Stimulated activated CD4-positive, alpha-beta T cell treated with anti-CD3 and anti-CD28 coated beads, TNF-alpha, amount 100 ng/mL, for 1 hour (primary cell): ENCODE results near the gene KCNIP4.

ENCODE experiments used
- DNase-seq, 3 donors: peaks; one replicate each; pipeline ENCODE4 v3.0.0-alpha.2; 2020; ENCODE audit warnings: low read depth in 3 of 3, low spot score in 1 of 3

Gene KCNIP4

DNA sequence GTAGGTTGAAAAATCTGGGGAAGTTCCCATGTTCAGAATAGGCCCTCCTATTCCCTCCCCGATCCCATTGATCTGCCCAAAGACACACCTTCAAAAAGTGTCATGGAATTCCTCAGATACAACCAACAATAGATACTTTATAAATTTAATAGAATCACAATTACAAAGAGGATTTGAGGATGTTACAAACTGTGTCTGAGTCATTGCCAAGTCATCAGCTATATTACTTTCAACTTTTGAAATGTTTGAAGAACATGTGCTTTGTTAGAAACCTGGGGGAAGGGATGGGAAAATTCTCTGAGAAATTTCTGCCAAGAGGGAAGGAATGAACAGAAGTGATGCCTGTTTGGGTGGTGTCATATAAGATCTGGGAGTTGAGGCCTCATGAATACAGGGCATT is 46.7 kb downstream of the KCNIP4 start:
- no peak for DNase-seq

DNA sequence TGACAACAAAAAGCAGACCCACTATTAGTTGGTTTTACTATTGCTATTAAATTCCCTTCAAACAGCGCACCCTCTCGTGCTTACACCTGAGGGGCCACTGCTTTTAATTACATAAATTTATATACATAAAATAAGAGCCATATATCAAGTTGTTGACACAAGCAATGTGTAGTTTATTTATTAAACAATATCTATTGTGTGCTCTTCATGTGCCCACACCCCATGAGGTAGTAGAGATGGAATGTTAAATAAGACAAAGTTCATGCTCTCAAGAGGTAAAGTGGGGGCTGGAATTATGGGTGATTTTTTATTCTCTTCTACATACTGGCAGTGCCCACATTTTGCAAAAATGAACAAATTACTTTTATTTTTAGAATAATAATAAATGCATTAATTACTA is 47.3 kb downstream of the KCNIP4 start:
- no peak for DNase-seq

DNA sequence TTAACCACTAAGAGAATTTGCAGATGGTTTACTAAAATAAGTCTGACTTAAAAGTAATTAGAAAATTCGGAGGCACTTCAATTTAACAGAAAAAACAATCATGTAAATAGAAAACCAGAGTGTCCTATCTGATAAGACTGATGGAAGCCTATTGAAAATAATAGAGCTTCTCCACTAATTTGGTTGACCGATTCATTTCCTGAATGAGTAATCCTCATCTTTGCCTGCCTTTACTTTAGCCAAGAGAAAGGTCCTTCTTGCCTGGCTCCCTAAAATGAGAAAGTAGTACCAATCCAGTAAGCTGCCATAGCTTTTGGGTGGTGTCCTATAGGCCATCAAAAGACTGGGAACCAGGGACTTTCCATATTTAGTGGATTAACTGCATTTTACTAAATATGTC is 48.4 kb downstream of the KCNIP4 start:
- no peak for DNase-seq

DNA sequence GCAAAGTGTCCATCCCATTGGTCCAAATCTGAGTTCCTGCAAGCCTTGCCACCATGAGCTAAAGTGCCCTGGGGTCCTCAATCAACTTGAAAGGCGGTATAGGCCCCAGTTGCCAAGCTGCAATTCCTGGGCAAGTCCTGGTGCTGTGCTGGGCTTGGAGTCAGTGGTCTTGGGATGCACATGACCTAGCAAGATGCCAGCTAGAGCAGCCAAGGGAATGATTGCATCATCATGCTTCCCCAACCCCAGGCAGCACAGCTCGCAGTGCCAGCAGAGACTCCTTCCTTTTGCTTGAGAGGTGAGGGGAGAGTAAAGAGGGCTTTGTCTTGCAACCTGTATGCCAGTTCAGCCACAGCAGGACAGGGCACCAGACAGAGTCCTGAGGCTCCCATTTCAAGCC is 50.5 kb downstream of the KCNIP4 start:
- no peak for DNase-seq

DNA sequence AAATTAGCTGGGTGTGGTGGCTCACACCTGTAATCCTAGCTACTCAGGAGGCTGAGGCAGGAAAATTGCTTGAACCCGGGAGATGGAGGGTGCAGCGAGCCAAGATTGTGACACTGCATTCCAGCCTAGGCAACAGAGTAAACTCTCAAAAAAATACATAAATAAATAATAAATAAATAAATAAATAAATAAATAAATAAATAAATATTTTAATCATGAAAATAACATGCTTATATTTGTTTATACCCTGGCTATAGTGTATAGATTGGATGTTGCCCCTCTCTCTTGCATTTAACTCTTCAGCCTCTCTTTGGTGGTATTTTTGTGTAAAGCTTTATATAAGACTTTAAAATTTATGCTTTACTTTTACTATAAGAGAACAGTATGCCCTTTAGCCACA is 51.8 kb downstream of the KCNIP4 start:
- no peak for DNase-seq

DNA sequence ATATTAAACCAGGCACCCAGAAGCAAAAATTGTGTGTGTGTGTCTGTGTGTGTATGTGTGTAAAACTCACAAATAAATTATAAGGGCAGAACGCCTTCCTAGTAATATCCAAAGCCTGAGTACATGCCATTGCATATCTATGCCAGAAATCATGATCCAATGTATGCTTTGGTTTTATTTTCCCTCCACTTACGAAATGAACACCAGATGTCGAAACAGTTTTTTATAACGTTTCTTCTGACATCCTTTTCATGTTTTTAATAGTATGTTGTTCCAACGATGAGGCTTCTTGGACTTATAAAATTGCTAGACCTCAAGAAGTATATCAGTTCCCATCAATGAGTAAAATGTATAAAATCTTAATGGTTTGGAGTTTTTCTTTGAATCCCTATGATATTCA is 55.4 kb downstream of the KCNIP4 start:
- DNase-seq, result no peak

DNA sequence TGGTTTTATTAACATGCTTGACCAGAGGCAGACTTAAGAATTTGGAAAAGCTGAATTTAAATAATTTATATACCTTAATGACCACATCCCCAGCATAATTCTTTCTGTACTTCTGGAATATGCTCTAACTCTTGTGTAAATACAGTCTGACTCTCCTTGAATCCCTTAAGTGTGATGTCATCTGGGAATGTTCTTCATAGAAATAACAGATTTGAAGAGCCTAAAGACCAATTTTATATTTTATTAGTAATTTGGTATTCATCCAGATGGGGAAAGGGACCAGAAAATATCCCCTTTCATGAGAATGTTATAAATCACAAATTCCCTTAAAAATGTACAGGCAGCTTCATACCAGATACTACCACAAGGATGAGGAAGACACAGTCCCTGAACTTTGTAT is 58.3 kb downstream of the KCNIP4 start:
- DNase-seq, result no peak

DNA sequence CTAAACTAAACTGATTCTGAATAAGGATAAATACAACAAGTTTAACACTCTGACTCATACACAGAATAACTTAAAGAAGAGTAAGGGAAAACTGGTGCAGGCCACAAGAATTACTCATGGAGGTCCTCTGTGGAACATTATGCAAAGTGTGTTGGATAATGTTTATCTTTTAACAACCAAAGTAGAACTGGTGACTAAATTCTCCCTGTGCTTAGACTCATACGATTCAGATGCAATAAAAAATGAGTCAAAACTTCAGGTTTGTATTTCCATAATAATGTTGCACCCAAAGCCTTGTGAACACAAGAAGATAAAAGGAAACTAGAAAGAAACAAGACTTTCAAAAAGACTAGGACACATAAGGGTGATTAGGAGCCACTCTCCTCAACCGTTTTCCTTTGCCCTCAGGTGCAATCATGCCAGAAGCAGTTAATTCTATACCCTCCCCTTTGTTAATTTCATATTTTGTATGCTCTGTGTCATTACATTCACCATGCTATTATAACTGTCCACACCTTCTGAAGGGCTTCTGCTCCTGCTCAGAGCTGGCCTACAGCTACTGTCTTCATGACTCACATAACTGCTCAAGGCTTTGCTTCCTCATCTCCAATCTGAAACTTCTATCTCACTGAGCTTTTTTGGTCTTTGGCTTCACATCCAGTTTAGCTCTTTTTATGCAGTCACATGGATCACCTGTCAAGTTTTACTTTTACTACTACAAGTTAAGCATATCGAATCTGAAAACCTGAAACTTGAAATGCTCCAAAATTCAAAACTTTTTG is 60.2 kb downstream of the KCNIP4 start:
- no peak for DNase-seq

DNA sequence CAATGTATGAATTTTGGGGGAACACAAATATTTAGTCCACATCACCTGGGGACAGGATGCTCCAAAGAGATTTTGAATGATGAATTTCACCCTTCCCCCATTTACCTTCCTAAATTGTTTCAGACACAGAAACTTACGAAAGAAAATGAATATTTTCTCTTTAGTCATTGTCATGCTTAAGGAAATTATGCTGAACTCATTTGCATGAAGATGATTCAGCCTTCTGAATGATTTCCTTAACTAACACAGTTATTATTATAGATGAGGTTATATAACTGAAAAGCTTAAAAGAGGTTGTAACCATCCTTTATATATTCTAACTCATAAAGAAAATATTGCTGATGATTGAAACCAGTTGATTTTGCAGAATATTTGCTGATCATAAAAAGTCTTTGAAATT is 61.1 kb downstream of the KCNIP4 start:
- DNase-seq, result no peak

DNA sequence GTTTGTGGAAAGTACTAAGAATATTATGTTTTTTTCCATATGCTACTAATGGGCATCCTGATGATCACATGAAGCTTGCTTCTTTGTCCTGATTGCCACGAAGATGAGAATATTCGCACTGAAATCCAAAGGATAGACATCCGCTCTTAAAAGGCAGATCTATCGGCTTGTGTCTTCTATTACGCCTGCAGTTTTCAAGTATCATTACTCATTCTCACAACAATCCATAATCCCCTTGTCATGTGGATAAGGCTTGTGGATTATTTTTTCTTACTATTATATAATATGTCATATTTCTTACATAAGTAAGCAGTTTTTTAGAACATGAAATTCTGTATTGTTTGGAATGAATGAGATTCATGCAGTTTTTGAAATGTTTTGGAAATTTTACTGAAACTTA is 62.8 kb downstream of the KCNIP4 start:
- no peak for DNase-seq

DNA sequence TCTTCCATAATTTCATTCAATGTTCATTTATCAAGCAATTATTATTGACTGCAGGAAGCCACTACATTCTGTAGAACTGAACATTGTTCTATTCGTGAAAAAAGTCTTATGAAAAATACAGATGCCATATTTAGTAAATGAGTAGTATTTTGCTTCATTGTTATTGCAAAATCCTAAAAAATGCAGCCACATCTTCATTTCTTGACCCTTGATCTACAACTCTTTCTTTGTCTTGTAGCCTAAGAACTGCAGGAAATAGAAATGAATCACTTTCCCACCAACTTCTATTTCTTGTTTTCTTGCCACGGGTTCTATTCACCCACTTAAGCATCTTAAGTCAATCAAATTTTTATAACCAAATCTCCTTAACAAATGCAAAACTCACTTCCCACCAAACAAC is 63.3 kb downstream of the KCNIP4 start:
- DNase-seq, result no peak

DNA sequence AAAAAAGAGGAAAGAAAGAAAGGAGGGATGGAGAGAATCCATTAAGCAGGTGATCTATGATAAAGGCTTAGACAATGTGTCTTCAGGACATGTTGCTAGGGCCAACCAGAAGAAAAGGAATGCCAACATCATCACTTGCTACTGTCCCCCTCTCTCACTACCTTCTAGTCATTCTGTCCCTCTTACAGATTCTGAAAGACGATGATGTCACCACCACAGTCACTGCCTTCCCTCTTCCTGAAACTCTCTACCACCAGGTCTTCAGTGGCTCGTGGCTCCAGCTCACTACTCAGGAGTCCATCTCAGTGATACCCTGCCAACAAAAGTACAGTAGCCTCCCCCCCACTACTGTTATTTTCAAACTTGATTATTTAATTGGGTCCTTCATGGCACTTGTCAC is 64.0 kb downstream of the KCNIP4 start:
- no peak for DNase-seq

DNA sequence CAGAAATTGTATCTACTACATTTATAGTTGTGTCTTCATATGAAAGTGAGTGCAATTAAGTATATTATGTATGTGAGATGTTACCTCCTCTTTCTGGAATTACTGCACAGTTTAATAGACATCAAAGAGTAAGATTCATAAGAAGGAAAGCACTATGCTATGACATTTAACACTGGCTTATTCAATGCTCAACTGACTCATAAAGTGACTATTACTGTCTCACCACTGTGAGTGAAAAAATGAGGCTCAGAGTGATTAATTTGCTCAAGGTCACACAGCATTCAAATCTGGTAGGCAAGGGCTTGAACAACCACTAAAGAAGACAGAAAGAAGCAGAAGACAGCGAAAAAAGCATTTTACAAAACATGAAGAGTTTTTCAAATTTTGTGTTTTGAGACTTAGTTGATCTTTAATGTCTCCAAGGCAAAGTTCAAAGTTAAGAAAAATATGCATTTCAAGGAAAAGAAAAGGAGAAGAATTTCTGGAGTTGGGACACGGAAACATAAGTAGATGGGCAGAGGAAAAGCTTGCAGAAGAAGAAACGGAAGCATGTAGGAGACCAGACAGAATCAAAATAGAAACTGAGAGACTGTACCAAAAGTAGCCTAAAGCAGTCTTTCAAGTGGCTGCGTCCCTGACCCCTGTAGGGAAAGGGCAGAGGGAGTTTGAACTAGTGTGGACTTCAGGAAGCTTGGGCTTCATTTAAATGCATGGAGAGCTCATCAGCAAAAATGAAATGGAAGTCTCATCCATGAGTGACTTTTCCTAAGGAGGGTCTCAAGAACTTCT is 66.3 kb downstream of the KCNIP4 start:
- no peak for DNase-seq

DNA sequence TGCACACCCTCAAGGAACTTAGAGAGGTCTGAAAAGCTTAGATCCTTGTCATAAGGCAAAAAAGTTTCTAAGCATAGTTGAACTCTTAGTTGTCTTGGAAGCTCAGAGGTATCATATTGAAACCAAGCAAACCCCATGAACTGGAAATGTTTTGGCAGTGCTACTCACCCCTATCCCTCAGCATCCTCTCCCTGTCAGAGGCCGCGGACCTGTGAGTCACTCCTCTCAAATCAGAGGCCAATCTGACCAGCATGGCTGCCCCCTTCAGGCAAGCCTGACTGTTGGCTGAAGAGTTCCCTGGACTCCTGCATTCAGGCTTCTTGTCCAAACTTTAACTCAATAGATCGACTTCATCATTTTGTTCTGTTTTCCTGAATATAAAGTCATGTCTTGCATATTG is 69.4 kb downstream of the KCNIP4 start:
- DNase-seq, result no peak

DNA sequence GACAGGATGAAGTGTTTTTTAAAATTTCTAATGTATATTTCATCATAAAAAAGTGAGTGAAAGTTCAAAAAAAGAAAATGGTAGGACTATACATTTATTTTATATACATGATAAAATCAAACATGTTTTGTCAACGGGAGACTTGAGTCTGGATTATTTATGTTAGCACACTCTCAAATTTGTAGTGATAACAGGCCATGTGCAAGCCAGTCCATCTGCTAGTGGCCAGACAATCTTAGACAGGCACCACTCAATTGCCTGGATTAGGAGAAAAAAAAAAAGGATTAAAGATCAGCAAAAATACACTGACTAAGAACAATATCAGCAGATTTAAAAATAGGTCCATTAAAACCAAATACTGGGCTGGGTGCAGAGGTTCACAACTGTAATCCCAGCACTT is 71.9 kb downstream of the KCNIP4 start:
- DNase-seq, result no peak

DNA sequence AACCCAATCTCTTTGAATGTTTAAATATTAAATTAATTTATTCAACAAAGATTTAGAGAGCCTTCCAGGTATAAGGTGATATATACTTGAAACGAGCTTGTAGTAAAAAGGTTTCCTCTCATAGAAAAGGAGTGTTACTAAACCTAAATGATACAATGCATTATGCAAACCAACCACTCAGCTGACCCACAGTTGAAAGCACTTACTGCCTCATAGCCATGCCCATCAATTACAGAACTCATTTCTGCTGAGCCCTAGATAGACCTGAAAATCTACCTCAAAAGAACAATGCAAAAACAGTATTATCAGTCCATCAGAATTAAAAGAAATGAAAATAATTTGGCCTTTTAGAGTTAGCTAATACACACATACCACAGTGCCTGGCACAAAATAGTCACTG is 75.4 kb downstream of the KCNIP4 start:
- DNase-seq, result no peak

DNA sequence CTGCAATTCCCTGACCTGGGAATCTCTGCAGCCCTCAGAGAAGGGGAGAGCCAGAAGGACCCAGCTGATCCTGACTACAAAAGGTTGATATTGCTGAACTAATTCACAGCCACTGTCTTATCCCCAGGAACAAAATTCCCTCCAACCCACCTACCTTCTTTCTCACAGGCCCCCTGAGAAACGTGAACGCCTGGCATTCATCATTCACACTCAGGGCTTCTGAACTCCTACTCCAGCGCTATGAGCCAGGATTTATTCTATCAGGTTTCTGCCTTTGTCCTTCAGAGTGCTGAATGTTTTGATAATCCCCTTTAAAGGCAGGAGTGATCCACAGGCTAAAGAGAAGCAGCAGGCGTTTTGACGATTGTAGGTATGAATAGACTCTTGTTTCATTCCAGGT is 76.5 kb downstream of the KCNIP4 start:
- no peak for DNase-seq

DNA sequence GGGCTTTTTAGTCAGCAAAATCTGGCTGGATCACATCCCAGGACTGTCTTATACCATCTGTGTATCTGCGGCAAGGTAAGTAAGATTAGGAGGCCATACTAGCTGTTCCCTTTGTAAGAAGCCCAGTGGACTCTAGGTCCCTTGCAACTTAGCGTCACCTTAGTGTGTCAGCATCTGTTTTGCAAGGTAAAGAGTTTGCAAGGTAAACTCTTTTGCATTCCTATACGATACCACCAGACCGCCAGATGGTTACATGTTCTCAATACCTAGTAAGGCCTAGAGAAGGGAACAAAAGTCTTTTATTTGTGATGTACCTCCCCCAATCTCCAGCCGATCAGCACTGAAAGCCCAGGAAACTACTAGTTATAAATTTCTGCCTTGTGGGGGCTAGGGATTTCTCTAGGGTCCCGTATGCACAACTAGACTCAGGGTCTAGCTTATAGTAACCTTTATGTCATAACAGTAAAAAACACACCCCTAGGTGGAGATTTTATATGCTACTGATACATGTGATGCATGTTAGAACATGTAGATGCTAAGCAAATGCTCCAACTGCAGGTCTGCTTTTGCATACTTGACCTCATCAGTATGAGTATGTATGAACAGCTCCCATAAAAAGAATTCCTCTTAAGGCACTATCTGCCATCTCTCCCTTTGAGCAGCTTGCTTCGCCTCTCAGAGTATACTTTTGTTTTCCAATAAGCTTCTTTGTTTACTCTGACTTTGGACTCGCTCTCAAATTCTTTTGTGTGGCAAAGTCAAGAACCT is 78.4 kb downstream of the KCNIP4 start:
- DNase-seq, result no peak

DNA sequence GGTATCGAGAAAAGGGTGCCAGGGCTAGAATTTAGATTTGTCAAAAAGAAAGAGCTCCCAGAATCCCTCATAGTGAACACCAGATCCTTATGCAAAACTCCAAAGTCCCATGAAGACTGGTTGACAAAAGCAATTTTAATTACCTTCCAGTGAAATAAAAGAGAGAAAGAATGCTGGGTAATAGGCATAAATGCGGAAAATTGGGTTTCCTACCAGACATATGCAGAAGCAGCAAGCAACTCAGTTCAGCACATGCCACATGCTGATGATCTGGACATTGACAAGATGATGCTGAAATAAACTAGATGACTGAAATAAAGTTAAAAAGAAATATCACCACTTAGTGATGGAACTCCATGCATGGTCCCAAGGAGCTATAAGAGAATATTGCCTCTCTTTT is 83.9 kb downstream of the KCNIP4 start:
- no peak for DNase-seq

DNA sequence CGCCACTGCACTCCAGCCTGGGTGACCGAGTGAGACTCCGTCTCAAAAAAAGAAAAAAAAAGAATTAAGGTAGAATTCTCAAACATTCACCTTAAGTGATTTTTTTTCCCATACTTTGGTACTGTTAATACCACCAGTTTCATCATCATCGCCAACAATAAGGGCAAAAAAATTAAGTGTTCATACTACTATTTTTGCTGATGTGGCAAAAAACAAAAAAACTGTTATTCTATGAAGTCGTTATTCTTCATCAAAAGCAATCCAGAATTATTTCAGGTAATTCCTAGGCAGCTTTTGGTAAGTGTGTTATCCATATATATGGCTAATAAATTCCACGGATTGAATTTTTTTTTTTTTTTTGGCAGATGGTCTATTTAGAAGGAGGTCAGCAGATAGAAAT is 85.7 kb downstream of the KCNIP4 start:
- DNase-seq, result no peak

DNA sequence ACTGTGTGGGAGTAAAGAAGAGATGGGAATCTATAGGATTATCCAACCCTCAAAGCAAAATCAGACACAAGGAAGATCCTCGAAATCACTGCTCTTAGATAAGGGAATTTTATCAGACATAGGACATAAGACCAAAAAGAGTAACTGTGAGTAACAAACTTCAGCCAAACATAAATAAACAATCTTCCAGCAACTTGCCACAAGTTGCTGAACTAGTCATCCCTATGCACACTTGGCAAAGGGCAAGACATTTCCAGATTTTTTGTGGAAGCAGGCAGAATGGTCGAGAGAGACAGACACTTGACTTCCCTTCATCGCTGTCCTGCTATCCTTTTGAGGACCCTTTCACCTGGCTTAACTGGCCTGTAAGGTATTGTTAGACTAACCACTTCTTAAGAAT is 89.6 kb downstream of the KCNIP4 start:
- no peak for DNase-seq

DNA sequence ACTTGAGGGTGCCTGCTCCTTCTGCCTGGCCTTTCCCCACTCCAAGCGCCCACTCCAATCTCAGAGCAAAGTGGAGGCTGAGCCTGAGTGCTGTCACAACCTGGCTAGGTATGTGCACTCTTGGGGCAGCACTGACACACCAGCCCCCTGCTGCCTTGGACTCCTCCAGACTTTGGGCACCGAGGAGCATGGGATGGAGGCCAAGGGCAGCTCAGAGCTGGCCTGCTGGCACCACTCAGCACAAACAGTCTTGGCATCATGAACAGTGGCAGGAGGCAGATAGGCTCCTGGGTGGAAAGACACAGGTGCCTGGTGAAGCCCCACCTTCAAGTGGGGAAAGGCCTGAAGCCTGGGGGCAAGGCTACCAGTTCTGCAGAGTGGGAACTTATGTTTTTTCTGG is 91.8 kb downstream of the KCNIP4 start:
- DNase-seq, result no peak
